Tibial artery (tissue), 4 donors: ENCODE data around the gene RNF126.
"Not testable (repeated sequence)": the region's sequence is repeated elsewhere in the genome, so short reads cannot be mapped to it uniquely, and the experiment has no call there.

Experiments used
- DNase-seq, 2 donors: peaks; one replicate each; pipeline ENCODE4 v3.0.0-alpha.2; 2019
- H3K27ac ChIP-seq, 2 donors: fragments of 200-600 bp; sonication (generic) in 1 of 2; 1 replicate in 1 of 2; 2 replicates in 1 of 2; pipeline ENCODE4 v1.5.1; 2018 to 2019; ENCODE audit warnings: mild to moderate bottlenecking in 1 of 2
- H3K27me3 ChIP-seq, 2 donors: fragments of 200-600 bp; sonication (generic) in 1 of 2; one replicate each; pipeline versions ENCODE4 v1.5.1 to v1.6.0; 2016 to 2019
- H3K36me3 ChIP-seq, 3 donors: fragments of 200-600 bp; sonication (generic) in 2 of 3; one replicate each; pipeline ENCODE4 v1.5.1; 2016 to 2019; ENCODE audit warnings: mild to moderate bottlenecking in 2 of 3
- H3K4me1 ChIP-seq, 4 donors: fragments of 200-600 bp; sonication (generic) in 2 of 4; 1 replicate in 3 of 4; 2 replicates in 1 of 4; pipeline ENCODE4 v1.5.1; 2016 to 2019
- H3K4me3 ChIP-seq, 2 donors: fragments of 200-600 bp; sonication (generic) in 1 of 2; 1 replicate in 1 of 2; 2 replicates in 1 of 2; pipeline ENCODE4 v1.5.1; 2018 to 2019; ENCODE audit warnings: mild to moderate bottlenecking in 2 of 2
- H3K9me3 ChIP-seq, 3 donors: fragments of 200-600 bp; sonication (generic) in 1 of 3; one replicate each; pipeline ENCODE4 v1.5.1; 2016 to 2019
- intact Hi-C: fragments of 100-400 bp; cut with DNase I; formaldehyde crosslinking; loops from one replicate; pipeline ENCODE4 v1.15.0; 2023; ENCODE audit warnings: low total_unique reads
- TF ChIP-seq, protein P1 (sequence below), 2 experiments: fragments of 200-600 bp in 1 of 2; fragments of 450-650 bp in 1 of 2; IDR thresholded peaks; one replicate each; pipeline ENCODE4 v1.5.1; 2017 to 2019; ENCODE audit warnings: antibody characterized with exemption in 2 of 2, mild to moderate bottlenecking in 1 of 2, moderate library complexity in 1 of 2

Gene RNF126

DNA sequence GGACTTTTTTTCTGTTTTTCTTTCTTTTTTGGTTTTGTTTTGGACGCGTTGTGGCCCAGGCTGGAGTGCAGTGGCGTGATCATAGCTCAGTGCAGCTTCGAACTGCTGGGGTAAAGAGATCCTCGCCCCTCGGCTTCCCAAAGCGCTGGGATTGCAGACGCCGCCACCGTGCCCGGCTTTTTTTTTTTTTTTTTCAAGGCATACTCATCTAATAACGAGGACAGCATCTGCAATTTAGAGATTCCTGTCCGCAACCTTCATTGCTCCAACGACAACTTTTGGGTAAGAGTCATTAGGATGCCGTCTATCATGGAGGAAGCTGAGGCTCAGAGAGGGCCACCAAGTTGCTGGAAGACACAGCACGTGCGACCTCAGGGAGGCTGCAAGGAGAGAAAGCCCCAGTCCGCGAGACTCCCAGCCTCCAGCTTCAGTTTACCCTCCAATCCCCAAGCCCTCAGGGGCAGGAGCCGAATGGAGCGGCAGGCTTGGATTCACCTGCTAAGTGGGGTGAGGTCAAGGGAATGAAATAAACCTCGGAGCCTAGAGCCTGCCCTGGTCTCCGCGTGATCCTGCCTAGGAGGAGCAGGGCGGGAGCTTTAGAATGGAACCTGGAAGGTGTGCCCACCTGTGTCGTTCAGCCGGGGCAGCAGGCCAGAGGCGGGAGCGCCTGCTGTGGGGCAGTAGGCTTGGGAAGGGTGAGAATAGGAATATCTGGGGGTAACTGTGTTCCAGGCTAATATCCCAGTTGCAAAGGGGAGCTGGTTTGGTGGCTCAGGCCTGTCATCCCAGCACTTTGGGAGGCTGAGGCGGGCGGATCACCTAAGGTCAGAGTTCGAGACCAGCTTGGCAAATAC lies 29.0 kb downstream of the RNF126 start:
- TF ChIP-seq, protein P1, sequence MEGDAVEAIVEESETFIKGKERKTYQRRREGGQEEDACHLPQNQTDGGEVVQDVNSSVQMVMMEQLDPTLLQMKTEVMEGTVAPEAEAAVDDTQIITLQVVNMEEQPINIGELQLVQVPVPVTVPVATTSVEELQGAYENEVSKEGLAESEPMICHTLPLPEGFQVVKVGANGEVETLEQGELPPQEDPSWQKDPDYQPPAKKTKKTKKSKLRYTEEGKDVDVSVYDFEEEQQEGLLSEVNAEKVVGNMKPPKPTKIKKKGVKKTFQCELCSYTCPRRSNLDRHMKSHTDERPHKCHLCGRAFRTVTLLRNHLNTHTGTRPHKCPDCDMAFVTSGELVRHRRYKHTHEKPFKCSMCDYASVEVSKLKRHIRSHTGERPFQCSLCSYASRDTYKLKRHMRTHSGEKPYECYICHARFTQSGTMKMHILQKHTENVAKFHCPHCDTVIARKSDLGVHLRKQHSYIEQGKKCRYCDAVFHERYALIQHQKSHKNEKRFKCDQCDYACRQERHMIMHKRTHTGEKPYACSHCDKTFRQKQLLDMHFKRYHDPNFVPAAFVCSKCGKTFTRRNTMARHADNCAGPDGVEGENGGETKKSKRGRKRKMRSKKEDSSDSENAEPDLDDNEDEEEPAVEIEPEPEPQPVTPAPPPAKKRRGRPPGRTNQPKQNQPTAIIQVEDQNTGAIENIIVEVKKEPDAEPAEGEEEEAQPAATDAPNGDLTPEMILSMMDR (IDR thresholded peaks at IDR 0.05): no peak
- peaks cover 0 to 35% (median 27%) of the 10 kb centered on the region in 4 donors for H3K4me1 ChIP-seq
- peaks cover 8 to 22% (median 19%) of the 10 kb centered on the region in 3 donors for H3K36me3 ChIP-seq
- no peak for DNase-seq
- intact Hi-C loops: no loop called here
- peak overlapping the region; percentile 39 to 75 for H3K27ac ChIP-seq
- no peaks in the 10 kb centered on the region for H3K27me3 ChIP-seq
- no peaks in the 10 kb centered on the region for H3K9me3 ChIP-seq
- peak overlapping the region; percentile 86 to 87 for H3K4me3 ChIP-seq

DNA sequence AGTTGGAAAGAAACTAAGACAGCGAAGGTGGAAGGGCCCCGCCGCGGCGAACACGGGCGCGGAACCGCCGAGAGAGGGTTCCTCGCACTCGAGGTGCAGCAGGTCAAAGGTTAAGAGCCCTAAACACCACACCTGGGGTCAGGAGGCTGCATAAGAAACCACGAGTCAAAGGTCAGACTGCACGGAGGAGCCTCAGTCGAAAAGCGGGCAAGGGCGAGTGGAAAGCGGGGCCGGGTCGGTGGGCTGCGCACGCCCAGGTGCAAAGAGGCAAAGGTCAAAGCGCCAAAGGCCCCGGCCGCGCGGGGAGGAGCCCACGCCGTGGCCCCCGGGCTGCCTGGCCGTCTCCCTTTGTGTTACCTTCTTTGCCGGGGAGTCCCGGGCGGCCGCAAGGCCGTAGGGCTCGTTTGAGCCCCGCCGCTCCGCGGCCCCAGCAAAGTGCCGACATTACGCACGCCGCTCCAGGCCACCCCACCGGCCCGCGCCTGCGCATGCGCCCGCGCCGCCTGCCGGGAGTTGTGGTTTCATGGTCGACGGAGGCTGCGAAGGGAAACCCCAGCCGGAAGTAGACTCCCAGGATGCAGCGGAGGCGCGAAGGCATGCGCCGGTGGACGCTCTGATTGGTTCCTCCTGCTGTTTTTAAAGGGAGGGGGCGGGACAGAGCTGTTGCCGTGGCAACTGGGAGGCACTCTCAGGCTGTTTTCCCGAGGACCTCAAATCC lies 29.8 kb downstream of the RNF126 start, which contains the start of gene POLRMT:
Gene POLRMT (minus strand): TSS at position 470 of the 718 bp plus-strand sequence. CDS start 25 bp downstream, at position 445.
- Histone ChIP-seq H3K27ac (peak within 1 kb of the TSS; percentile 65 to 76), H3K4me3 (peak within 1 kb of the TSS; percentile 86 to 87), H3K27me3 (no peaks in the 10 kb centered on the region), H3K9me3 (no peaks in the 10 kb centered on the region), H3K36me3 (peaks cover 15 to 30% (median 22%) of the 10 kb centered on the region in 3 donors), H3K4me1 (peaks cover 0 to 29% (median 23%) of the 10 kb centered on the region in 4 donors)
- peak; percentile 98 to 99 for DNase-seq
- TF ChIP-seq, protein P1 (IDR thresholded peaks at IDR 0.05): no peak
- intact Hi-C loops: no loop called here

DNA sequence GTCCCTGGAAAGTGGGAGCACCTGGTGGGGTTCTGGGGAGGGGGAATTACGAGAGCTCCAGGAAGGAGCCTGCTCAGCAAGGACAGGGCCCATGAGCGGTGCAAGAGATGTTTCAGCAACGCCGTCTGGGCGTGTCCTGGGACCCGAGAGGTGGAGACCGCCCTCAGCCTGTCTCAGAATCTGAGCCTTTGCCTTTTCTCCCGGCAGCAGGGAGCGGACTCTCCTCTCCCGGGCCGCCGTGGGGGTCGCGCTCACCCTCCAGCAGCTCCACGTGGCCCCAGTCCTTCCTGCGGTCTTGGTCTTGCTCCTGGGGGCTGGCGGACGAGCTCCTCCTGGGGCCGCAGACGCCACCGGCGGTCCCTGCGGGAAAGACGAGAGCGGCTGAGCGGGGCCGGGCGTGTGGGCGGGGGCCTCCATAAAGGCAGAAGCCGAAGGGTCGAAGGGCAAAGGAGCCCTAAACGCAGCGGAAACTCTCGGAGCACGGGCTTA lies 30.4 kb downstream of the RNF126 start:
- TF ChIP-seq, protein P1 (IDR thresholded peaks at IDR 0.05): no peak
- intact Hi-C loops: no loop called here
- Histone ChIP-seq H3K36me3 (peaks cover 18 to 36% (median 22%) of the 10 kb centered on the region in 3 donors), H3K4me1 (peaks cover 0 to 29% (median 23%) of the 10 kb centered on the region in 4 donors), H3K27ac (peak overlapping the region; percentile 65 to 76), H3K4me3 (peak overlapping the region; percentile 86 to 87), H3K9me3 (no peaks in the 10 kb centered on the region), H3K27me3 (no peaks in the 10 kb centered on the region)
- no peak for DNase-seq

DNA sequence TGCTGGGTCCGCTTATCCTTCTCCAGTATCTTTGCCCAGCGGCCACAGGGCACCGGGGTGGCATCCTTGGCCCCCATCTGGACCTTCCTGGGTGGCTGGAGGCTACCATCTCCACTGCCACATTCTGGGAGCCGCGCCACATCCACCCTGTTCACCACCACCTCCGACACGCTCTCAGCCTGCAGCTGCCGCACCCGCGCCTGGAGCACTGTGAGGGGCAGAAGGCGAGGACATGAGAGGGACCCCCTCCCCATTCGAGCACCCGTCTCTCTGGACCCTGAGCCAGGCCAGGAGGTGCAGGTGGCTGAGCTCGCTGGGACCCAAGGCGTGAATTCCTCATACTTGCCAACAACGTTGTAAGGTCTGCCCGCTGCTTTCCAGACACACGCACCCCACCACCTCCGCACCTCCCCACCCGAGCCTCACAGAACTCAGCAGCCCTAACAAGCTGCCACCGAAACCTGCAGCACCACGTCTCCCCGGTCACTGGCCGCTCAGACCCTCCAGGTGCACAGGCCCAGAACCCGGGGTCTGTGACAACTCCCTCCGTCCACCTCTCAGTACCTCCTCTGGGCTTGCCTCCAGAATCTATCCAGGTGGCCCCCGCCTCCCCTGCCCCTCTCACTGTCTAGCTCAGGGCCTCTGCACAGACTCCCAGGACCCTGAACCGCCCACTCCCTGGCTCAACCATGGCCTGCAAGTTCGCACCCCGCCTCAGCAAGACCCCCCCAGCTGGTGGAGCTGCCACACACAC lies 32.9 kb downstream of the RNF126 start:
- Histone ChIP-seq H3K4me1 (peaks cover 0 to 29% (median 23%) of the 10 kb centered on the region in 4 donors), H3K36me3 (peaks cover 18 to 55% (median 31%) of the 10 kb centered on the region in 3 donors), H3K4me3 (no peak overlapping the region), H3K27me3 (no peaks in the 10 kb centered on the region), H3K9me3 (no peaks in the 10 kb centered on the region), H3K27ac (no peak overlapping the region)
- intact Hi-C loops: no loop called here
- no peak for DNase-seq
- TF ChIP-seq, protein P1 (IDR thresholded peaks at IDR 0.05): no peak

DNA sequence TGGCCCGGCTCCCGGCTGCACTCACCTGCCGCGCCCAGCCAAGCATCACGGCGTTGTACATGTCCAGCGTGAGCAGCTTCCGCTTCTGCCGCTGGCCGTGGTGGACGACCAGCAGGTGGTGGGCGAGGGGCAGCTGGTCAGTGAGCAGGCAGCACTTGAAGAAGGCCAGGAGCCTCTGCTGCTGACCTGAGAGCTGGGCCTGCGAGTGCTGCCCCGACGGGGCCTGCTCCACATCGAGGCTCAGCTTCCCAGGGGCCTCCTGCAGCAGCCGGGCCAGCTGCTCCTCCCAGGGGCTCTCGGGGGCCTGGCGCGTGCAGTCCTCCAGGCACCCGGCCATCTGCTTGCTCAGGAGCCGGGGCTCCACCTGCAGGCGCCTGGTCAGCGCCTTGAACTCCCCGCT lies 33.5 kb downstream of the RNF126 start:
- H3K27ac ChIP-seq, DNase-seq, H3K9me3 ChIP-seq, H3K27me3 ChIP-seq, H3K4me3 ChIP-seq, intact Hi-C loops: not testable (repeated sequence)
- Histone ChIP-seq H3K36me3 (peaks cover 21 to 61% (median 37%) of the 10 kb centered on the region in 3 donors), H3K4me1 (peaks cover 0 to 24% (median 20%) of the 10 kb centered on the region in 4 donors)
